CD14-positive monocyte (primary cell): ENCODE data around the gene TMEM237. TPM values are rescaled to one million over a fixed set of nuclear protein-coding genes. Genes with fewer than 3 reads are reported as not detected.
A peak's percentile ranks its signal among the peaks of the same experiment; 100 is the strongest.

Experiments
- DNase-seq, 3 donors: peaks; one replicate each; pipeline ENCODE4 v3.0.0-alpha.2; 2011 to 2022
- H2AFZ ChIP-seq: 2 replicates; pipeline ENCODE4 v1.6.0; 2012; ENCODE audit warnings: mild to moderate bottlenecking, low read depth, low read length, inconsistent platforms; ENCODE audit not compliant: insufficient read depth, poor library complexity, severe bottlenecking
- H3K27ac ChIP-seq, 2 donors: 1 replicate in 1 of 2; 2 replicates in 1 of 2; pipeline ENCODE4 v1.5.1; 2012 to 2013; ENCODE audit warnings: low read length in 2 of 2, control low read depth in 1 of 2, inconsistent platforms in 1 of 2, low read depth in 1 of 2, mild to moderate bottlenecking in 1 of 2
- H3K27me3 ChIP-seq, 2 donors: one replicate each; pipeline versions ENCODE4 v1.6.0 to v1.6.1; 2011 to 2013; ENCODE audit warnings: low read length in 2 of 2; ENCODE audit not compliant: control insufficient read depth in 2 of 2, insufficient read depth in 2 of 2
- H3K36me3 ChIP-seq, 2 donors: replicated peaks in 1 of 2; 1 replicate in 1 of 2; 2 replicates in 1 of 2; pipeline versions ENCODE4 v1.5.1 to v1.6.1; 2012 to 2013; ENCODE audit warnings: low read length in 2 of 2, control low read depth in 1 of 2, inconsistent platforms in 1 of 2, mild to moderate bottlenecking in 1 of 2; ENCODE audit not compliant: insufficient read depth in 2 of 2, control insufficient read depth in 1 of 2
- H3K4me1 ChIP-seq, 2 donors: 1 replicate in 1 of 2; 2 replicates in 1 of 2; pipeline versions ENCODE4 v1.5.1 to v1.6.1; 2012 to 2013; ENCODE audit warnings: low read length in 2 of 2, control low read depth in 1 of 2, inconsistent platforms in 1 of 2, mild to moderate bottlenecking in 1 of 2, moderate library complexity in 1 of 2; ENCODE audit not compliant: insufficient read depth in 2 of 2, control insufficient read depth in 1 of 2
- H3K4me2 ChIP-seq: replicated peaks from 2 replicates; pipeline ENCODE3; 2012; ENCODE audit warnings: low read length, moderate library complexity, mild to moderate bottlenecking; ENCODE audit not compliant: poor library complexity, severe bottlenecking; ENCODE audit errors: extremely low read depth
- H3K4me3 ChIP-seq, 3 experiments: fragments of 200-600 bp in 1 of 3; sonication (generic) in 1 of 3; replicated peaks in 1 of 3; 1 replicate in 2 of 3; 2 replicates in 1 of 3; pipeline ENCODE4 v1.5.1; 2011 to 2013; ENCODE audit warnings: low read length in 3 of 3, mild to moderate bottlenecking in 3 of 3, control low read depth in 2 of 3, low read depth in 2 of 3, inconsistent platforms in 1 of 3, moderate library complexity in 1 of 3
- H3K79me2 ChIP-seq: 2 replicates; pipeline ENCODE4 v1.6.0; 2012; ENCODE audit warnings: mild to moderate bottlenecking, control low read depth, inconsistent platforms, low read length, moderate library complexity; ENCODE audit not compliant: insufficient read depth
- H3K9ac ChIP-seq: 2 replicates; pipeline ENCODE4 v1.6.0; 2017; ENCODE audit warnings: low read length, mild to moderate bottlenecking; ENCODE audit not compliant: insufficient read depth, poor library complexity, severe bottlenecking
- H3K9me3 ChIP-seq, 2 donors: replicated peaks in 1 of 2; 1 replicate in 1 of 2; 2 replicates in 1 of 2; pipeline versions ENCODE4 v1.5.1 to v1.6.1; 2012 to 2013; ENCODE audit warnings: low read length in 2 of 2, control low read depth in 1 of 2; ENCODE audit not compliant: control insufficient read depth in 1 of 2, insufficient read depth in 1 of 2
- H4K20me1 ChIP-seq: 2 replicates; pipeline ENCODE4 v1.6.0; 2012; ENCODE audit warnings: mild to moderate bottlenecking, low read length, control low read depth, moderate library complexity; ENCODE audit not compliant: insufficient read depth
- H3K27ac Mint-ChIP-seq, 7 donors: one replicate each; pipeline ENCODE4 v1.8.0; 2020; ENCODE audit warnings: mild to moderate bottlenecking in 7 of 7, mixed read lengths in 7 of 7, moderate library complexity in 6 of 7, inconsistent platforms in 2 of 7
- H3K27me3 Mint-ChIP-seq, 3 donors: one replicate each; pipeline ENCODE4 v1.8.0; 2021 to 2022; ENCODE audit warnings: low read depth in 3 of 3, mild to moderate bottlenecking in 3 of 3, mixed read lengths in 3 of 3, moderate library complexity in 3 of 3, inconsistent platforms in 1 of 3
- H3K36me3 Mint-ChIP-seq, 2 donors: one replicate each; pipeline ENCODE4 v1.8.0; 2020; ENCODE audit warnings: mixed read lengths in 2 of 2, inconsistent platforms in 1 of 2, mild to moderate bottlenecking in 1 of 2
- H3K4me1 Mint-ChIP-seq: one replicate; pipeline ENCODE4 v1.8.0; 2020; ENCODE audit warnings: mild to moderate bottlenecking, mixed read lengths
- H3K4me3 Mint-ChIP-seq, 2 donors: one replicate each; pipeline ENCODE4 v1.8.0; 2020; ENCODE audit warnings: mild to moderate bottlenecking in 2 of 2, mixed read lengths in 2 of 2, moderate library complexity in 1 of 2
- H3K9me3 Mint-ChIP-seq, 7 donors: one replicate each; pipeline ENCODE4 v1.8.0; 2020 to 2022; ENCODE audit warnings: mixed read lengths in 7 of 7, mild to moderate bottlenecking in 6 of 7, moderate library complexity in 6 of 7, inconsistent platforms in 2 of 7
- whole genome bisulfite sequencing: methylation state at CpG from one replicate; pipeline ENCODE4 v1.1.5; 2013; ENCODE audit warnings: missing lambda C conversion rate; ENCODE audit not compliant: insufficient coverage; 5-methylcytosine and 5-hydroxymethylcytosine counted together
- intact Hi-C, 2 donors: fragments of 100-400 bp; cut with micrococcal nuclease; formaldehyde crosslinking; loops; one replicate each; pipeline versions ENCODE4 v1.15.0 to v1.15.1; 2023
- polyA plus RNA-seq, 3 donors: library from polyadenylated mRNA; depleted of rRNA in 1 of 3; unstranded in 2 of 3; stranded (reverse) in 1 of 3; fragments of 300-500 nt in 2 of 3; fragments of >200 nt in 1 of 3; fragmentation: Illumina TruSeq in 2 of 3; gene quantifications; 1 replicate in 2 of 3; 2 replicates in 1 of 3; pipeline ENCODE4 v1.2.3, GENCODE V29; 2012 to 2021
- TF ChIP-seq, protein P1 (sequence below): fragments of 200-600 bp; IDR thresholded peaks from one replicate; pipeline ENCODE4 v1.8.0; 2022; ENCODE audit warnings: antibody characterized with exemption, mild to moderate bottlenecking

The TMEM237 gene
- polyA plus RNA-seq, 3 donors, result 0.33 to 1.0 (median 0.53) TPM

- Histone ChIP-seq H3K4me3 (no peak overlapping the region), H4K20me1 (no peaks in the 10 kb centered on the region), H3K27ac (no peak overlapping the region), H2AFZ (no peak overlapping the region), H3K27me3 (peaks cover 0 to 3% of the 10 kb centered on the region in 2 donors), H3K4me1 (peaks cover 4 to 12% of the 10 kb centered on the region in 2 donors), H3K79me2 (no peaks in the 10 kb centered on the region), H3K9ac (no peak overlapping the region), H3K9me3 (no peaks in the 10 kb centered on the region), H3K4me2 (no peak overlapping the region), H3K36me3 (no peaks in the 10 kb centered on the region)
- intact Hi-C loops, result loop anchor here in 1 of 2 donors (10.0 kb wide), 1 partner anchor 193 kb away; the partner anchor contains the start of genes STRADB and TRAK2
- DNase-seq, result no peak
- Mint-ChIP-seq H3K36me3 (no peaks in the 10 kb centered on the region), H3K4me3 (no peak overlapping the region), H3K9me3 (no peaks in the 10 kb centered on the region), H3K27ac (no peak overlapping the region), H3K4me1 (peaks cover 14% of the 10 kb centered on the region), H3K27me3 (peaks cover 0 to 9% (median 8%) of the 10 kb centered on the region in 3 donors)
- WGBS, result 100% methylated on average over 1 of the region's 5 CpGs
- TF ChIP-seq, protein P1, sequence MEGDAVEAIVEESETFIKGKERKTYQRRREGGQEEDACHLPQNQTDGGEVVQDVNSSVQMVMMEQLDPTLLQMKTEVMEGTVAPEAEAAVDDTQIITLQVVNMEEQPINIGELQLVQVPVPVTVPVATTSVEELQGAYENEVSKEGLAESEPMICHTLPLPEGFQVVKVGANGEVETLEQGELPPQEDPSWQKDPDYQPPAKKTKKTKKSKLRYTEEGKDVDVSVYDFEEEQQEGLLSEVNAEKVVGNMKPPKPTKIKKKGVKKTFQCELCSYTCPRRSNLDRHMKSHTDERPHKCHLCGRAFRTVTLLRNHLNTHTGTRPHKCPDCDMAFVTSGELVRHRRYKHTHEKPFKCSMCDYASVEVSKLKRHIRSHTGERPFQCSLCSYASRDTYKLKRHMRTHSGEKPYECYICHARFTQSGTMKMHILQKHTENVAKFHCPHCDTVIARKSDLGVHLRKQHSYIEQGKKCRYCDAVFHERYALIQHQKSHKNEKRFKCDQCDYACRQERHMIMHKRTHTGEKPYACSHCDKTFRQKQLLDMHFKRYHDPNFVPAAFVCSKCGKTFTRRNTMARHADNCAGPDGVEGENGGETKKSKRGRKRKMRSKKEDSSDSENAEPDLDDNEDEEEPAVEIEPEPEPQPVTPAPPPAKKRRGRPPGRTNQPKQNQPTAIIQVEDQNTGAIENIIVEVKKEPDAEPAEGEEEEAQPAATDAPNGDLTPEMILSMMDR, result no peak
Observed at GRCh38 chr2:201647431-201647830, 4.1 kb upstream of the TMEM237 start.

DNA sequence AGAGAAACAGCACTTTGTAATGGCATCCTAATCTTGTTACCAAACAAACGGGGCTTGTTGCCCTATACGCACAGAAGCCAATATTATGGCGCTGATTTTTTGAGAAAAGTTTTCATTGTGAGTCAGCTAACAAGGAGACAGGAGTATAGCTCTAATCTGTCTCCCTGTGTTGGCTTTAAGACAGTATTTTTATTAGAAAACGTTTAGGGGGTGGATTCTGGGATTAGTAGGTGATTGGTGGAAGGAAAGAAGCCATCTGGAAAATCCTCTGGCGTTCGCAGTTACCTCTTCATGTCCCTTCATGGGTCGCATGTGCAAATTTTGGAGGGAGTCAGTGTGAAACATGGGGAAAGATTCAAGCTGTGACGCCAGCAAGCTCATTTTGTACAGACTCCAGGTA is 698 bp upstream of the TMEM237 start:
- H3K4me3 ChIP-seq, result peak overlapping the region in 2 of 3 experiments; percentile 56 to 95
- peaks cover 8 to 12% of the 10 kb centered on the region in 2 donors for H3K4me1 ChIP-seq
- Mint-ChIP-seq H3K27me3 (peaks cover 2 to 9% (median 5%) of the 10 kb centered on the region in 3 donors), H3K9me3 (no peaks in the 10 kb centered on the region), H3K27ac (no peak overlapping the region), H3K4me1 (peaks cover 12% of the 10 kb centered on the region), H3K4me3 (peak overlapping the region; percentile 88 to 92), H3K36me3 (no peaks in the 10 kb centered on the region)
- intact Hi-C loops, result loop anchor here in 1 of 2 donors (10.0 kb wide), 1 partner anchor 189 kb away; the partner anchor contains the start of genes STRADB and TRAK2
- H3K79me2 ChIP-seq, result no peaks in the 10 kb centered on the region
- DNase-seq, result no peak
- WGBS, result 93% methylated on average over 5 of the region's 8 CpGs
- peak overlapping the region; percentile 99 for H2AFZ ChIP-seq
- H4K20me1 ChIP-seq, result no peaks in the 10 kb centered on the region
- no peaks in the 10 kb centered on the region for H3K9me3 ChIP-seq
- peak overlapping the region; percentile 93 for H3K4me2 ChIP-seq
- peaks cover 0 to 3% of the 10 kb centered on the region in 2 donors for H3K27me3 ChIP-seq
- no peaks in the 10 kb centered on the region for H3K36me3 ChIP-seq
- no peak overlapping the region for H3K27ac ChIP-seq
- TF ChIP-seq, protein P1, result no peak
- no peak overlapping the region for H3K9ac ChIP-seq
